Fibroblast of skin of left quadriceps (primary cell): ENCODE results near the gene ITSN1.
"Not testable (repeated sequence)": the region's sequence is repeated elsewhere in the genome, so short reads cannot be mapped to it uniquely, and the experiment has no call there.

Experiments
- DNase-seq, 2 experiments: peaks; one replicate each; pipeline ENCODE4 v3.0.0-alpha.2; 2013; ENCODE audit warnings: low read depth in 2 of 2

ITSN1 gene

DNA sequence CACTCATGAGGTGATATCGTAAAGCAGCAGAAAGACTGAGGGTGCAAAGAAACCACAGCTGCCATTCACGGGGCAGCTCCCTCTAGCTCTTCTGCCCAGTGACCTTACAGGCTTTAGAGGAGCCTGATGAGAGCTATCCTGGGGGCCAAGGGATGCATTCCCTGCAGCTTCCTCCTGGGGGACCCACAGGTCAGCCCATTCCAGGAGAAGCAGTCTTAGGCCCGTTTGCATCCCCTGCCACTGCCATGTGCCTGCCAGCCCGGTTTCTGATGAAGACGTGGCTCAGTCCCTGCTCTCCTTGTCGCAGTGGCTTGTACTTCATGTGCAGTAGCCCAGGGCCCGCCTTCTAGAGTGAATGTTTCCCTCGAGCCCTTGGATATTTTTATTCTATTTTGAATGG lies 250.6 kb downstream of the ITSN1 start:
- no peak for DNase-seq

DNA sequence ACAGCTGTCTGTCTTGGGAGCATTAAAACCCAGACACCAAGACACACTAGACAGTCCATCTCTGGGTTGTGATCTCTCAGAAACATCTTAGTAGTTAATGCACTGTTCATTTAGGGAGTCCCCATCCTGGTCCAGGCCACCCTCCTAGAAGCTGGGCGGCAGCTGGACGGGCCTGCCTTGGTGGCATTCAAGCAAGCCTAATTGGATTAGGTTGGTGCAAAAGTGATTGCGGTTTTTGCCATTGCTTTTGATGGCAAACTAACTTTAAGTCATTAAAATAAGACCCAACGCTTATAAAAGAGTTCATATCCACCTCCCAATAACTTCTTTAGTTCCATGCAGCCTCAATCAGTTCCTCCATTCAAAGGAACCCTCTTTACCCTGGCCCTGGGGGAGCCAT lies 251.6 kb downstream of the ITSN1 start:
- DNase-seq = no peak

DNA sequence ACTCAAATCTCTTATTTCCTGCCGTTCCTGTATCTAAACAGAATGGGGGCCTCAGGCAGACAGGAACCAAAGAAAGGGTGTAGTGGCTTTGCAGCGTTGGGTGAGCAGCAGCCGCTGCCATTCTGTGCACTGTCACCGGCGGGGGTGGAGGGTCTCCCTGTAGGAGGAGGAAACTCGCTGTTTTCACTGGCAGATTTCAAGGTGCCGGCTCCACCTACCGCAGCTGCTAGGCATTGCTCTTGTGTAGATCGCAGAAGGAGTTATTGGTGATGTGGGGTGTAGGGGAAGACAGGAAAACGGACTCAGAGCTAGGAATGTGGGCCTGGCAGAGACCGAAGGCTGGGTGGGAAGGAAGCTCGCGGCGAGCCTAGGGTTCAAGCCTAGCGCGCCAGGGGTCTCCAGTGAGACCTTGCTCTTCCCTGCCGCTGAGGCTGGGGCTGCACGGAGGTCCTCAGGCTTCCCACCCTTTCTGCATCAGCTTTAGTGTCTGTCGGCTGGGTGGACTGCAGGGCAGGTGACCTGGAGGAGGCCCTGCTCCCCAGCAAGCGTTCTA lies 252.5 kb downstream of the ITSN1 start:
- DNase-seq = peak; percentile 78 to 80

DNA sequence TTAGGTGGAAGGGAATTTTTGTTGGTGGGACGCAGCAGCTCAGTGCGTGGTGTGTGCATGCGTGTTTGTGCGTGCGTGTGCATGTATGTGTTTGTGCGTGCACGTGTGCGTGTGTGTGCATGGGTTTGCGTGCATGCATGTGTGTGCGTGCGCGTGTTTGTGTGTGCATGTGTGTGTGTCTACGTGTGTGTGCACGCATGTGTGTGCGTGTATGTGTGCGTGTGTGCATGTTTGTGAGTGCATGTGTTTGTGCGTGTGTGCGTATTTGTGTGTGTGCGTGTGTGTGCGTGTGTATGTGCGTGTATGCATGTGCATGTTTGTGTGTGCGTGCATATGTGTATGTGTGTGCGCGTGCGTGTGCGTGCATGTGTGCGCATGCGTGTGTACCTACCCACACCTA lies 253.1 kb downstream of the ITSN1 start:
- DNase-seq = no peak

DNA sequence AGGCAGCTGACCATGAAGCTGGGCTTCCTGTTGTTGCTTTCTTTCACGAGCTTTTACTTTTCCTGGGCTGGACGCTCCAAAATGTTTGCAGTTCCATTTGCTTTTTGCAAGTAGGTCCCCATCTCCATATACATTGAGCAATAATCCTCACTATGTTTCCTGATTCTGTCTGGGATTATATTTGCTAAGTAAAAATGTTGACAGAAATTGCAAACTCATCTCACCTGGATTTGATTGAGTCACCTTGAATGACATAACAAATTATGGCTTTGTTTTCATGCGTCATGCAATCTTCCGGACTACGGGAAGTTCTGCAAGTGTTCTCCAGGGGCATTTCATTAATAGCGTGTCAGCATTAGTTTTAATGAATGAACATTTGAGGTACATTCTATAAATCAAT lies 254.4 kb downstream of the ITSN1 start:
- no peak for DNase-seq

DNA sequence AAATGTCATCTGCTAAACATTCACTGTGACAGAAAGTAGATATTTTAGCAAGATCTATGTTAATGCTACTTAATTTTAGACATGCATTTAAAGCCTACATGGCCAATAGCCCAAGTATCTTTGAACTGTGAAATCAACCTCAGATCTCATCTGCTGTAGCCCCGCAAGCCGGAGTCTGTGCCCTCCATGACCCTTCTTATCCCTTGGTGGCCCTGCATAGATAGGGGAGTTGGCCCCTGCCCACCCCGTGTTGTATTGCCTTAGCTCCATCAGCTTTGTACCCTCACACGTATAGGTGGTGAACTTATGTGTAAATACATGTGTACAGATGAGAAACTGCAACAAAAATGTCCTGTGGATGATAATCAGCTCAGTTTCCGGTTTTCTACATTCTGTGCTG lies 254.8 kb downstream of the ITSN1 start:
- no peak for DNase-seq

DNA sequence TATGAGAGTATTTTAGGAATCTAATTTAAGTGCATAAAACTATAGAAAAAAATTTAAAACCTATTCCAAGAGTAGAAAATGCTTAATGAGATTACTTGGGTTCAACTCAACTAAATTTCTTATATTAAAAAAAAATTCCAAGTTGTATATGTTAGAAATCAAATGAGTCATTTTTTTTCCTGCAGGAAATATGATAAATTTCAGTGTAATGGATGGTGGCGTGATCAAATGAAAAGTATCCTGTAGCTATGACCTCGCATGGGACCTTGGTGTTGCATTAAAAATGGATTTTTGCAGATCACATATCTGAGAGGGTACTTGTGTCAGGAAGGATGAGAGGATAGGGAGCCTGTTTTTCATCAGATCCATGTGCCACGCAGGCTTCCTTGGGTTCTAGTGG lies 255.4 kb downstream of the ITSN1 start:
- no peak for DNase-seq

DNA sequence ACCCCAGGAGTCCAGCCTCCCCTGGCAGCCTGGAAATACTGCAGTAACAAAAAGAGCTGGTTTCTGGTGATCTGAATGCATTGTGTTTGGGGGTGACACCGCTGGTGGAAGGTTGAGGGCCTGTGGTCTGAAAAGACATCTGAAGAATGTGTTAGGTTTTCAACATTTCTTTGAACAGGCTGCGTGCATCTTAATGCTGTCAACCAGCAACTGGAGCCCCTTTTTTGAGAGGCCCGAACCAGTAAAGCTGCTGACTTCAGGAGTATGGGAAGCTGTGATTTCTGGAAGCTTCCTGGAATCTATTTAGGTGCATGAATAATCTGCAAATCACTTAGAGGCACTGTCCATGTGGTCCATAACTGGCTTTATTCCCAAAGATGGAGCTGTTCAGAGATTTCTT lies 256.3 kb downstream of the ITSN1 start:
- peak in 1 of 2 experiments; percentile 19 for DNase-seq

DNA sequence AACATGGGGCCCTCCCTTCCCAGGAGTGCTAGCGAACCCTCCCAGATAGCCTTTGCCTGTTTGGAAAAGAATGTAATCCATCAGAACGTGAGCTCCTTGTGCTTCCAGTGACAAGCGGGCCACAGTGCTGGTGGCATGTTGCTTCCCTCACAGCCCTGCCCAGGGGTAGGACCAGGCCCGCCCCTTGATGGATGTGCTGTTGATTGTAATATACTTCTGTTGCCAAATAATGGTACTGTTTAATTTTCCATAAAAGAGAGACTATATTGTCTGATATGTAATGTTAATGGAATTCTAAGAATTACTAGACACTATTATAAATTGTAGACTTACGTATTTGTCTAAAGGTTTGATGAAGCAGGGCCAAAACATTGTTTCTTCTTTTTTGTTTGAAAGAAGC lies 256.9 kb downstream of the ITSN1 start:
- no peak for DNase-seq

DNA sequence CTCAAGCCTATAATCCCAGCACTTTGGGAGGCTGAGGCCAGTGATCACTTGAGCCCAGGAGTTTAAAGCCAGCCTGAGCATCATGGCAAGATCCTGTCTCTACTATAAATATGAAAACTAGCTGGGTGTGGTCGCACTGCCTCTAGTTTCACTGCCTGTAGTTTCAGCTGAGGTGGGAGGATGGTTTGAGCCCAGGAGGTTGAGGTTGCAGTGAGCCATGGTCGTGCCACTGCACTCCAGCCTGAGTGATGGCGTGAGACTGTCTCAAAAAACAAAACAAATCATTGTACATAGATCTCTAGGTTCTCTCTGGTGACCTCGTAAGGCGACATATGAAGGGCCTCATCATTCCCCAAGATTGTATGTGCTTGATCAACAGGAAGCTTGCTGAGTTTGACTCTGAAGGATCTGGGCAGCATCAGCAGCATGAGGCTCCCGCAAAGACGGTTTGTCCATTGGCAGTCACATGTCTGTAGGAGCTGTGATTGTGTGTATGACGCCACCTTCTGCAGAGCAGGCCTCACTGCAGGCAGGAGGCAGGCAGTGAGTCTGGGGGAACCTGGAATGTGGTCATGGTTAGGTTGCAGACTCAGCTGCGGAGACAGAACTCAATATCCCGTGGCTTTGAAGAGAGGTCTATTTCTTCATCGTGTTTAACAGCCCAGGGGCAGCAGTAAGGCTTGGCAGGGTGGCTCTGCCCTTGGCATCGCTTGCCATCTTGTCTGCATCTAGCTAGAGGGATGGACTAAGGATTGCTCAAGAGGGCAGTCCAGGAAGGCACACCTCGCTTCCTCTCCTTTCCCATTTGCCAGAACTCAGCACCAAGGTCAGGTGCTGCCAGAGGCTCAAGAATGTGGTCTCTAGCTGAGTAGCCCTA lies 259.3 kb downstream of the ITSN1 start:
- peak; percentile 35 to 38 for DNase-seq

DNA sequence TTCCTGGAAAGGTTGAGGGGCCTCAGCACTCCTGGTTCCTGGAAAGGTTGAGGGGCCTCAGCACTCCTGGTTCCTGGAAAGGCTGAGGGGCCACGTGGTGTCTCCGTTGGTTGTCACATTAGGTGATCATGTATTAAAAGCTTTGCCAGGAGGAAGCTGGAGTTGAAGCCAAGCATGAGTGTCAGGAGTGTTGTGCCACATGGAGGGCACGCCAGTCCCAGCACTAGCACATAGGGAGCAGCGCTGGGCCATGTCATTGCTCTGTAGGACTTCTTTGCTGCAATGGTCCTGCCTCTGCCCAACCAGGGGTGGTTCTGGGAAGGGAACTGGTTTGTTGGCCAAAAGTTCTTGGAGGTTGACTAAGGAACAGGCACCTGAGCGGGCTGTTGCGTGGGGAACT lies 260.0 kb downstream of the ITSN1 start:
- DNase-seq = no peak

DNA sequence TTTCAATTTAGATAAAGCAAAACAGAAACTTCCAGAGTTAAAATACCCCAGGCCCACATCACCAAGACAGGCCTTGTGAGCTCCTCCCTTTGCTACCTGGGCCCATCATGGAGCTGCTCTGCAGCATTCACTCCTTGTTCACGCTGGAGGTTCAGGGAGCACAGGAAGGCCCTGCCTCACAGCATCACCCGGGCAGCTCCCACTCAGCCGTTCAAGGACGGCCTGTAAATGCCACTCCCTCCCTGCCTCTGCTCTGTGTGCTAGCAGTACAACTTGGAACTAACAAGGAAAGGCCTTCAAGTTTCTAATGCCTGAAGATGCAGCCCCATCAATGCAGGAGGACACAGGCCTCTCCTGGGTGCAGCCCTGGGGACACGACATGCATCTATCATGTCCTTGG lies 261.7 kb downstream of the ITSN1 start:
- DNase-seq = no peak

DNA sequence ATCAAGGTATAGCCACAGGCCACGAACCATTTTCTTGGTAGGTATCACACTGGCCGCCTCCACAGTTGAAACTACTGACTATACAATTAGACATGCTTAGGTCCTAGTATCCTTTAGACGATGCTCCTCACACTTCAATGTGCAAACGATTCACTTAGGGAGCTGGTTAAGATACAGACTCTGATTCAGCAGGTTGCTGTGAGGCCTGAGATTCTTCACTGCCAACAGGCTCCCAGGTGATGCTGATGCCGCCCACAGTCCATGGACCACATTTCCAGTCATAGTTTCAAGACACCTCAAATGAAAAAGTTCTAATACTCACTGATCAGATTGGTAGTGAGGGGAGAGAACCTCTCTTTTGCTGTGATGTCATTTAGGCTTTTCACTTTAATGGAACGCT lies 266.5 kb downstream of the ITSN1 start:
- DNase-seq = no peak

DNA sequence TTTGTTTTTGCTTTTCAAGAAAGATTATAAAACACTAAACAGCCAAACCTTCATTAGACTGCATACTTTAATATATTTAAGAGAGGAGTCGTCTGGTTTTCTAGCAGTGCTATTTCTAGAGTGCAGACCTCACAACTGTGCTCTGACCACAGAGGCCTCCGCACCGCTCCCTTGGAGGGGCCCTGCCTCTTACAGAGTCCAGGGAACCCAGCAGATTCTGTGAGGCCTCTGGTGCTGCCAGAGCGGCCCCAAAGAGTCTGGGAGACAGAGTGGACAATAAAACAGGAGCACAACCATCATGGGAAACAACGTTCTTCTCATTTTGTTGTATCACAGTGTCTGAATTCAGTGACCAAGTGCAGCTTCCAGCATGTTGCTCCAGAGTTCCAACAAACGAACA lies 267.5 kb downstream of the ITSN1 start:
- no peak for DNase-seq

DNA sequence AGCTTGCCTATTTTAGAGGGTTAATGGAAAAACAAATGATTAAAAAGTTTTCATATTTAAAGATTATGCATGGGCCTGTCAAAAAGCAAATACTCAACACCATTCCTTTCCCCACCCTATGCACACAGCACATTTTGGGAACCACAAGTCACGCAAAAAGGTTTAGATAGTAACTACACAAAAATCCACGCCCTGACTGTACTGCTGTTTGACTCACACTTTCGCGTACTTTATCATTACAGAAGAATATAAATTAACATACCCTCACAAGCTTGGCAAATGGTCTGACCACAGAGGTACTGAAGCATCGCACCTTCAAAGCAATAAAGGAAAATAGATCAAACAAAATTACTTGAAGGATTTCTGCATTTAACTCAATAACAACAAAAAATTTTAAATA lies 271.9 kb downstream of the ITSN1 start:
- no peak for DNase-seq

DNA sequence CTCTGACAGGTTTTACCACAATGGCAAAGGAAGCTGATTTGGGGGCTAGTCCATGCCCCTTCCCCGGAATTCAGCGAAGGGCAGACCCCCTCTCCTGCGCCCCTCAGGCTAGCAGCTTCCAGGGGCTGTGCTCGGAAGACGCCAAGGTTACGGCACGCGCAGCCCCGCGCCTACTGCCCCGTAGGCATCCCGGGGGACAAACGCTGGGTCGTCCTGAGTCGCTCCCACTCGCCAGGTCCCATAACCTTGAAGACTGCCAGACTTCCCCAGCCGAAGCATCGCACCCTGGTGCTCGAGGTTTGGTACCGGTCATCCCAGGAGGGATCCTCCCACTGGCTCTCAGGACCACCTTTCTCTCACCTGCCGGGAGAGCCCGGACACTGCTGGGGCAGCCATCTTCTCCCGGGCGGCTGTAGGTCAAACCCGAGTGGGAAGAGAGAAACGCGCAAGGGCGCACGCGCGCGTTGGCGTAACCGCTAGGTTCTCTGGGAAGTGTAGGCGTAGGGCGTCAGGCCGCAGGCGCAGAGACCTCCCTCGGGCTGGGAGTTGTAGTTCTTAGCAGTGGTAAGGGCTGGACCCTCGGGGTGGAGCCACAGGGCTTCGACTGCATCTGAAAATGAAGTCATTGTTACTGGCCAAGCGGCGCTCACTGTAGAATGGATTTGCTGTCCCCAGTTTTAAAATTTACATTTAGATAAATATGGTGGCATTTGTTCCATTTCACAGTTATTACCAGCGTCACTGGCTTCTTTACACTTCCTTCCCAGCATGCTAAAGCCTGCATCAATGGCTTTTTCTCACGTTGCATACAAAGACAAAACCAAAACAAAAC lies 273.3 kb downstream of the ITSN1 start, which contains the start of gene ATP5PO:
TSS of gene ATP5PO (minus strand) at position 437 of the 832 bp plus-strand sequence. CDS start at position 396, 41 bp downstream.
- peak; percentile 93 to 94 for DNase-seq

DNA sequence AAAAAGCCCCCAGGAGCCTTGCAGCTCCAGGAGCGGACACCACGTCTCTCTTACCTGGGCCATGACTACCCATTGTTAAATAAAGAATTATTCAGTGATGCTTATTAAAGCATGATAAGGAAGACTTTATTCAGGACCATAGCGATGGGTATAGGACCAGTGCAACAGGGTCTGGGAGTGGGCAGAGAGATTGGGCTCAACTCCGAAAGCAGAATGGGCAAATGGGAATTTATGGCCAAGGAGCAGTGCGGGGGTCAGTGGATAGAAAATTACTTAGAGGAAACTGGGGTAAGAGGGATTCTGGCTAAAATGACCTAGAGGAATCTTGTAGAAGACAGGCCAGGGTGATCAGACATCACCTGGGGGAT lies 273.9 kb downstream of the ITSN1 start:
- no peak for DNase-seq

DNA sequence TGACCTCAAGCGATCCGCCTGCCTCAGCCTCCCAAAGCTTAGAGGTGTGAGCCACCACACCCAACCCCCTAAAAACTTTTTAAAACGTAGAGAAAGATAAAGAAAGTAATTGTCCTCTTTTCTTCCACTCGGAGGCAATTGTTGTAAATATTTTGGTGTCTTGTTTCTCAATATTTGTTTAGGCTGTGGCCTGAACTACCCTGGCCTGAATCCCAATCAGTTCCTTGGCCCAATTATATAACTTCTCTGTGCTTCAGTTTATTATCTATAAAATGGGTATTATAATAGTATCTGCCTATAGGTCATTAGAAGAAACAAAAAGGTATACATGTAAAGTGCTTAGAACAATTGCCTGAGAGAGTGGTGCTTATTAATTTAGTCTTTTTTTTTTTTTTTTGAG lies 275.1 kb downstream of the ITSN1 start:
- DNase-seq = no peak

DNA sequence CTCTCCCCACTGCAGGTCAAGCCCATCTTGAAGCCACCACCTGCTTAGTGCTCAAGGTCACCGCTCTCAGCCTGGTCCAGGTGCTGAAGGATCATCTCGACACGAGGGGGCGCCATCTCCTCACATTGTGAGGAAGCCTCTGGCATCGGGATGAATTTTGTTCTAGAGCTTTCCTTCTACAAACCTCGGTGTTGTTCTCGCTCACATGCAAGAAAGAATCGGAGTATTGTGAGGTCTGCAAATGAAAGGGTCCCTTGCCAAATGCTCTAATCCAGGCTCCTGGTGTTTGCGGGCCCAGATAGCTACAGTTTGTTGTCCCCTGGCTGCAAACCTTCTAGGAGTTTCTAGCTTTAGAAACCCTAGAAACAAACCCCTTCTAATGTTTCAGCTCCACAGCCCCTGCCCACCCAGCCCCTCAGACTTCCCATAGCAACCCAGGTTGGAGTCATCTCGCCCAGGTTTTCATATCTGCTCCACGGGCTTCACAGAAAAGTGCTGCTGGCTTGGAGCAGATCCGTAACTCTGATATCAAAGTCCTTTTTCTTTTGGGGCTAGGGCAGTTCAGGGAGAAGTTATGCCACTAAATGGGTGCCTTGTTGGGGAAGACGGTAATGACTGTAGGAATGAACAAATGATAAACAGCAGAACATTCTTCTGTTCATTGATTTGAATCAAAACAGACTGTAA lies 281.9 kb downstream of the ITSN1 start:
- peak; percentile 49 to 58 for DNase-seq

DNA sequence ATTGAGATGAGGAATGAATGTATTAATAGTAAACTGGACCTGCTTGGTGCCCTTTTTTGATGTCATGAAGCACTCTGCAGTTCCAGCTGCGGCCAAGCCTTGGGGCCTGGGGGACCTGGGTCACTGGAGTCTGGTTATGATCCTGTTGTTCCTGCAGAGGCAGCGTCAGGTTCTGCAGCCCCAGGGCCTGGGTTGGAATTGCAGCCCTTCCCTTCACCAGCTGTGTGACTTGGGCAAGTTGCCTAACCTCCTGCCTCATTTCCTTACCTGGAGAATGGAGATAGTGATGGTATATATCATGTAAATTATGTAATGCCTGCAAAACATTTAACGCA lies 282.4 kb downstream of the ITSN1 start:
- no peak for DNase-seq

DNA sequence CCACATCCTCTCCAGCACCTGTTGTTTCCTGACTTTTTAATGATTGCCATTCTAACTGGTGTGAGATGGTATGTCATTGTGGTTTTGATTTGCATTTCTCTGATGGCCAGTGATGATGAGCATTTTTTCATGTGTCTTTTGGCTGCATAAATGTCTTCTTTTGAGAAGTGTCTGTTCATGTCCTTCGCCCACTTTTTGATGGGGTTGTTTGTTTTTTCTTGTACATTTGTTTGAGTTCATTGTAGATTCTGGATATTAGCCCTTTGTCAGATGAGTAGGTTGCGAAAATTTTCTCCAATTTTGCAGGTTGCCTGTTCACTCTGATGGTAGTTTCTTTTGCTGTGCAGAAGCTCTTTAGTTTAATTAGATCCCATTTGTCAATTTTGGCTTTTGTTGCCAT lies 283.9 kb downstream of the ITSN1 start:
- not testable (repeated sequence) for DNase-seq
